GM12878 (cell line): Measurements from ENCODE around the gene PAPOLG. TPM values are rescaled to one million over a fixed set of nuclear protein-coding genes. Genes with fewer than 3 reads are reported as not detected.

Experiments
- BMI1 ChIP-seq: fragments of 450-650 bp; IDR thresholded peaks from 2 replicates; pipeline ENCODE4 v1.6.1; 2016; ENCODE audit warnings: mild to moderate bottlenecking, moderate library complexity, borderline replicate concordance
- CBFB ChIP-seq: IDR thresholded peaks from 2 replicates; pipeline ENCODE4 v1.6.1; 2016; ENCODE audit warnings: antibody characterized with exemption, low read depth
- CBX5 ChIP-seq: sonication (generic); IDR thresholded peaks from 2 replicates; pipeline ENCODE4 v1.6.1; 2016; ENCODE audit warnings: low read depth, moderate library complexity, mild to moderate bottlenecking, inconsistent platforms
- CEBPZ ChIP-seq: fragments of 150-350 bp; IDR thresholded peaks from 2 replicates; pipeline ENCODE4 v1.6.1; 2016; ENCODE audit warnings: low read depth, low read length
- CHD4 ChIP-seq: fragments of 200-600 bp; sonication (generic); IDR thresholded peaks from 2 replicates; pipeline ENCODE4 v1.6.1; 2016; ENCODE audit warnings: mild to moderate bottlenecking
- FOXK2 ChIP-seq: fragments of 450-650 bp; IDR thresholded peaks from 2 replicates; pipeline ENCODE4 v1.6.1; 2017; ENCODE audit warnings: mild to moderate bottlenecking, moderate library complexity
- GATAD2B ChIP-seq: fragments of 450-650 bp; conservative IDR thresholded peaks from 2 replicates; pipeline ENCODE4 v1.6.1; 2017; ENCODE audit warnings: low read depth, mild to moderate bottlenecking, moderate library complexity
- NKRF ChIP-seq: fragments of 450-650 bp; conservative IDR thresholded peaks from 2 replicates; pipeline ENCODE4 v1.6.1; 2017; ENCODE audit warnings: mild to moderate bottlenecking, moderate library complexity
- NR2C2 ChIP-seq: IDR thresholded peaks from 2 replicates; pipeline ENCODE4 v1.6.1; 2011; ENCODE audit warnings: borderline replicate concordance, low read depth; ENCODE audit not compliant: control insufficient read depth, insufficient read length
- NRF1 ChIP-seq: conservative IDR thresholded peaks from 2 replicates; pipeline ENCODE4 v1.6.1; 2011; ENCODE audit warnings: mild to moderate bottlenecking, low read depth, low read length, improper control_type of control experiment
- POU2F2 ChIP-seq: IDR thresholded peaks from 3 replicates; pipeline ENCODE4 v1.6.1; 2011; ENCODE audit warnings: low read depth, mild to moderate bottlenecking, low read length, borderline replicate concordance
- SMAD5 ChIP-seq: IDR thresholded peaks from 2 replicates; pipeline ENCODE4 v1.6.1; 2016; ENCODE audit warnings: antibody characterized with exemption, low read depth
- SMARCA5 ChIP-seq: fragments of 450-650 bp; IDR thresholded peaks from 2 replicates; pipeline ENCODE4 v1.6.1; 2017; ENCODE audit warnings: mild to moderate bottlenecking
- SUPT20H ChIP-seq: IDR thresholded peaks from 2 replicates; pipeline ENCODE4 v1.6.1; 2011; ENCODE audit warnings: low read depth, mild to moderate bottlenecking, low read length, moderate library complexity, borderline replicate concordance; ENCODE audit not compliant: control insufficient read depth
- TCF12 ChIP-seq: IDR thresholded peaks from 2 replicates; pipeline ENCODE4 v1.6.1; 2011; ENCODE audit warnings: low read depth, mild to moderate bottlenecking, low read length
- YBX1 ChIP-seq: fragments of 450-650 bp; IDR thresholded peaks from 2 replicates; pipeline ENCODE4 v1.6.1; 2016; ENCODE audit warnings: antibody characterized with exemption
- ZNF207 ChIP-seq: fragments of 450-650 bp; IDR thresholded peaks from 2 replicates; pipeline ENCODE4 v1.6.1; 2014; ENCODE audit warnings: antibody characterized with exemption, mild to moderate bottlenecking, borderline replicate concordance
- ZNF274 ChIP-seq: IDR thresholded peaks from one replicate; pipeline ENCODE4 v1.8.0; 2011; ENCODE audit not compliant: insufficient read length, insufficient read depth
- polyA plus RNA-seq, 11 experiments: library from polyadenylated mRNA; depleted of rRNA in 4 of 11; unstranded in 6 of 11; stranded (reverse) in 5 of 11; fragments of >200 nt; fragmentation: Nextera tagmentation in 4 of 11; fragmentation: Illumina TruSeq in 1 of 11; extraction: Ambion mirVana in 4 of 11; extraction: Trizol in 1 of 11; gene quantifications; 1 replicate in 1 of 11; 2 replicates in 10 of 11; pipeline versions ENCODE4 v1.2.1 to v1.2.3, GENCODE V29; 2011 to 2016; ENCODE audit warnings: inconsistent platforms in 2 of 11, missing spikeins in 2 of 11, low read depth in 1 of 11
- total RNA-seq, 4 experiments: library from RNA; depleted of rRNA in 3 of 4; stranded (reverse); fragments of >200 nt in 3 of 4; fragmentation: Illumina TruSeq in 1 of 4; extraction: Trizol in 1 of 4; gene quantifications; 2 replicates each; pipeline versions ENCODE4 v1.2.1 to v1.2.3, GENCODE V29; 2013 to 2021
- TF ChIP-seq, protein P1 (sequence below): IDR thresholded peaks from 2 replicates; pipeline ENCODE4 v1.6.1; 2012; ENCODE audit warnings: low read depth, low read length, improper control_type of control experiment
- TF ChIP-seq, protein P2 (sequence below): fragments of 450-650 bp; IDR thresholded peaks from 2 replicates; pipeline ENCODE4 v1.6.1; 2016; ENCODE audit warnings: mild to moderate bottlenecking
- TF ChIP-seq, protein P3 (sequence below): fragments of 450-650 bp; IDR thresholded peaks from 2 replicates; pipeline ENCODE4 v1.6.1; 2014; ENCODE audit warnings: mild to moderate bottlenecking
- TF ChIP-seq, protein P4 (sequence below): IDR thresholded peaks from 2 replicates; pipeline ENCODE4 v1.6.1; 2011; ENCODE audit warnings: low read depth, low read length, improper control_type of control experiment, borderline replicate concordance

PAPOLG gene
- total and polyA plus RNA-seq, 10 of the 15 experiments (the other 5 are each of a cell fraction or from before 2014, with no cell fraction given), result 4.2 to 15.8 (median 10.7) TPM

- TF ChIP-seq, protein P1, sequence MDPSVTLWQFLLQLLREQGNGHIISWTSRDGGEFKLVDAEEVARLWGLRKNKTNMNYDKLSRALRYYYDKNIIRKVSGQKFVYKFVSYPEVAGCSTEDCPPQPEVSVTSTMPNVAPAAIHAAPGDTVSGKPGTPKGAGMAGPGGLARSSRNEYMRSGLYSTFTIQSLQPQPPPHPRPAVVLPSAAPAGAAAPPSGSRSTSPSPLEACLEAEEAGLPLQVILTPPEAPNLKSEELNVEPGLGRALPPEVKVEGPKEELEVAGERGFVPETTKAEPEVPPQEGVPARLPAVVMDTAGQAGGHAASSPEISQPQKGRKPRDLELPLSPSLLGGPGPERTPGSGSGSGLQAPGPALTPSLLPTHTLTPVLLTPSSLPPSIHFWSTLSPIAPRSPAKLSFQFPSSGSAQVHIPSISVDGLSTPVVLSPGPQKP, result no peak
- TF ChIP-seq NKRF (no peak), YBX1 (no peak), NRF1 (no peak), ZNF207 (no peak), BMI1 (no peak), CHD4 (no peak), CBFB (peak; percentile 85), POU2F2 (0 out of 3 replicates have a peak, but pooled peaks have one; percentile 8), CEBPZ (no peak), TCF12 (peak; percentile 96), CBX5 (peak; percentile 83; the same call in 1 of the 2 replicates), FOXK2 (no peak), GATAD2B (no peak), SMARCA5 (no peak), SUPT20H (no peak), ZNF274 (no peak), NR2C2 (no peak), SMAD5 (no peak)
- TF ChIP-seq, protein P2, sequence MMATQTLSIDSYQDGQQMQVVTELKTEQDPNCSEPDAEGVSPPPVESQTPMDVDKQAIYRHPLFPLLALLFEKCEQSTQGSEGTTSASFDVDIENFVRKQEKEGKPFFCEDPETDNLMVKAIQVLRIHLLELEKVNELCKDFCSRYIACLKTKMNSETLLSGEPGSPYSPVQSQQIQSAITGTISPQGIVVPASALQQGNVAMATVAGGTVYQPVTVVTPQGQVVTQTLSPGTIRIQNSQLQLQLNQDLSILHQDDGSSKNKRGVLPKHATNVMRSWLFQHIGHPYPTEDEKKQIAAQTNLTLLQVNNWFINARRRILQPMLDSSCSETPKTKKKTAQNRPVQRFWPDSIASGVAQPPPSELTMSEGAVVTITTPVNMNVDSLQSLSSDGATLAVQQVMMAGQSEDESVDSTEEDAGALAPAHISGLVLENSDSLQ, result 0 out of 2 replicates have a peak, but pooled peaks have one; percentile 29
- TF ChIP-seq, protein P3, sequence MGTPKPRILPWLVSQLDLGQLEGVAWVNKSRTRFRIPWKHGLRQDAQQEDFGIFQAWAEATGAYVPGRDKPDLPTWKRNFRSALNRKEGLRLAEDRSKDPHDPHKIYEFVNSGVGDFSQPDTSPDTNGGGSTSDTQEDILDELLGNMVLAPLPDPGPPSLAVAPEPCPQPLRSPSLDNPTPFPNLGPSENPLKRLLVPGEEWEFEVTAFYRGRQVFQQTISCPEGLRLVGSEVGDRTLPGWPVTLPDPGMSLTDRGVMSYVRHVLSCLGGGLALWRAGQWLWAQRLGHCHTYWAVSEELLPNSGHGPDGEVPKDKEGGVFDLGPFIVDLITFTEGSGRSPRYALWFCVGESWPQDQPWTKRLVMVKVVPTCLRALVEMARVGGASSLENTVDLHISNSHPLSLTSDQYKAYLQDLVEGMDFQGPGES, result no peak
- TF ChIP-seq, protein P4, sequence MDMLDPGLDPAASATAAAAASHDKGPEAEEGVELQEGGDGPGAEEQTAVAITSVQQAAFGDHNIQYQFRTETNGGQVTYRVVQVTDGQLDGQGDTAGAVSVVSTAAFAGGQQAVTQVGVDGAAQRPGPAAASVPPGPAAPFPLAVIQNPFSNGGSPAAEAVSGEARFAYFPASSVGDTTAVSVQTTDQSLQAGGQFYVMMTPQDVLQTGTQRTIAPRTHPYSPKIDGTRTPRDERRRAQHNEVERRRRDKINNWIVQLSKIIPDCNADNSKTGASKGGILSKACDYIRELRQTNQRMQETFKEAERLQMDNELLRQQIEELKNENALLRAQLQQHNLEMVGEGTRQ, result no peak
These were observed 84.8 kb downstream of the PAPOLG start (continued) for GRCh38 chr2:60840880-60841279.
